BJ (cell line): ENCODE measurements around the gene DDX25. TPM values are rescaled to one million over a fixed set of nuclear protein-coding genes. Genes with fewer than 3 reads are reported as not detected.

Source experiments
- CTCF ChIA-PET: fragments of 350-600 bp; formaldehyde crosslinking; extraction: SDS; loops from one replicate; lab custom pipeline; 2021; ENCODE audit warnings: antibody characterized with exemption, inconsistent platforms; lab: Yijun Ruan, JAX
- POLR2A ChIA-PET: fragments of 300-600 bp; sonication (Branson Sonifier 250); formaldehyde crosslinking; extraction: SDS; loops from one replicate; lab custom pipeline; 2021; ENCODE audit warnings: antibody characterized with exemption; lab: Charles Lee
- DNase-seq: peaks from one replicate; pipeline ENCODE4 v3.0.0-alpha.2; 2011; ENCODE audit warnings: low read depth
- H3K27me3 ChIP-seq: 2 replicates; pipeline ENCODE4 v1.6.0; 2011; ENCODE audit warnings: low read length; ENCODE audit not compliant: control insufficient read depth, insufficient read depth
- H3K36me3 ChIP-seq: 2 replicates; pipeline ENCODE4 v1.5.1; 2011; ENCODE audit warnings: low read length; ENCODE audit not compliant: control insufficient read depth, insufficient read depth
- H3K4me3 ChIP-seq: 2 replicates; pipeline ENCODE4 v1.5.1; 2011; ENCODE audit warnings: low read depth, mild to moderate bottlenecking, control low read depth, low read length
- CTCF ChIP-seq: IDR thresholded peaks from 2 replicates; pipeline ENCODE4 v1.5.1; 2011; ENCODE audit warnings: low read depth, mild to moderate bottlenecking, control low read depth, inconsistent platforms, low read length, moderate library complexity; ENCODE audit not compliant: insufficient read depth
- polyA plus RNA-seq: library from polyadenylated mRNA; depleted of rRNA; stranded (reverse); fragments of >200 nt; gene quantifications from 2 replicates; pipeline ENCODE4 v1.2.3, GENCODE V29; 2011; rRNA removed

Gene DDX25
- polyA plus RNA-seq, 1 experiment: not detected

DNA sequence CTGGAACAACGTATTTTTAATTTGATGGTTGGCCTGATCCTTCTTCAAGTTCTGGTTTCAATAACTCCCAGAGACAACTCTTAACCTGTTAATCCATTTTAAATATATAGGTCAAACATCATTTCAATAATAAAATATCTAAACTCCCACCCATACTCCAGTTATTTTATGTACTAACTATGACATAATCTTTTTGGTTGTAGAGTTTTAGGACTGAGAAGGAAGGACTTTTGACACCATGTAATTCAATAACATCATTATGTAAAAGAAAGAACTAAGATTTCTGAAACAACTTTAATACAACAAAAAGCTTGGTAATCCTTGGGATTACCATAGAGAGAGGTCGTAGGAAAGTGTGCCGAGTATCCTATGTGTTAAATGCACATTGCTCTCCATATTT, 73.0 kb downstream of the DDX25 start:
- DNase-seq: no peak
- Histone ChIP-seq H3K4me3 (no peak overlapping the region), H3K36me3 (no peaks in the 10 kb centered on the region), H3K27me3 (no peaks in the 10 kb centered on the region)
- ChIA-PET POLR2A (no interaction called here), CTCF (no interaction called here)
- TF ChIP-seq CTCF: no peak

GRCh38 chr11:125978181-125978716, 73.9 kb downstream of the DDX25 start:
- ChIA-PET POLR2A (no interaction called here), CTCF (no interaction called here)
- Histone ChIP-seq H3K27me3 (no peaks in the 10 kb centered on the region), H3K4me3 (no peak overlapping the region), H3K36me3 (no peaks in the 10 kb centered on the region)
- DNase-seq: no peak
- TF ChIP-seq CTCF: no peak

Other genes with a start within 250 kb of the DDX25 start
- gene ACRV1, start 223.7 kb upstream of the DDX25 start, polyA plus RNA-seq: 0.22 TPM in 1 of 2 replicates, not detected in the other
- not detected in 2 replicates for gene PATE1, start 158.2 kb upstream of the DDX25 start, polyA plus RNA-seq
- not detected in 2 replicates for gene PATE2, start 125.7 kb upstream of the DDX25 start, polyA plus RNA-seq
- not detected in 2 replicates for gene PATE3, start 116.4 kb upstream of the DDX25 start, polyA plus RNA-seq
- not detected in 2 replicates for gene PATE4, start 71.2 kb upstream of the DDX25 start, polyA plus RNA-seq
- gene HYLS1, start 16.8 kb upstream of the DDX25 start, polyA plus RNA-seq: 4.3 and 8.4 TPM in 2 replicates
- gene PUS3, start 1.3 kb upstream of the DDX25 start, polyA plus RNA-seq: 4.1 and 8.1 TPM in 2 replicates
- not detected in 2 replicates for gene VSIG10L2, start 41.5 kb downstream of the DDX25 start, polyA plus RNA-seq
- gene CDON, start 158.4 kb downstream of the DDX25 start, polyA plus RNA-seq: 1.5 TPM in 2 replicates